ENCODE measurements around the gene DPEP2NB.

DNA sequence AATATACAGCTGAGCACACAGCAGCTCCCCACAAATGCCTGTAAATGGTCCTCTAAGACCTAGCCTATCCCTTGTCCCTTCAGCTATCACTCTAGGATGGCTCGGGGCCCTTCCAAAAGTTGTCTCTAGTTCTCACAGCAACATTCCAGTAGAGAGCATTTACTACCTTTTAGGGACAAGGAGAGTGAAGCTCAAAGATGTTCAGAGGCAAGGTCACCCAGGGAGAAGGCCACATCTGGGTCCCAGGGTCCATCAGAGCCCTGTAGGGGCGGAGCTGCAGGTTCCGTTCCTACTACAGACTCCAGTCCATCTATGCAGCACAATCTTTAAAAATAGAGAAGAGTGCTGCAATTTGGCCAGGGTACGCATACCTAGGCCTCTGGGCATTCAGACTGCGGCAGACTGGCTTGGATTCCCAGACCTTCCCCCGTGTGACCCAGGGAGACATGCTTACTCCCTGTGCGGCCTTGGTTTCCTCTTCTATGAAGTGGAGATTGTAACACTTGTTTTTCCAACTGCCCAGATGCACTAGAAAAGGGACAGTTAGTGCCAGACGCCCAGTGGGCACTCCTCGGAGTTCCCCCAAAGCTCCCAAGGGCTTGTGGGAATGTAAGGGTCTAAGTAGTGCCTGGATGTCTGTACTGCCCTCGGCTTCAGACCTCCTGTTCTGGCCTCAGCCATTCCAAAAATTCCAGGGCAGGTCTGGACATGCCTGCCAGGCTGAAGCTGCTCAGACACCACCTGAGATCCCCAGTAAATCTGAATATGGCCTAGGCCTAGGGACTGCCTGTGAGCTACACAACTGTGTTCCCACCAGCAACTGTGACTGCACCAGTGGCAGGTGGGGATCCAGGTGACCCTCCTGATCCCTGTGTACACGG lies 49.8 kb downstream of the DPEP2NB start:
- TF ChIP-seq, protein P1, sequence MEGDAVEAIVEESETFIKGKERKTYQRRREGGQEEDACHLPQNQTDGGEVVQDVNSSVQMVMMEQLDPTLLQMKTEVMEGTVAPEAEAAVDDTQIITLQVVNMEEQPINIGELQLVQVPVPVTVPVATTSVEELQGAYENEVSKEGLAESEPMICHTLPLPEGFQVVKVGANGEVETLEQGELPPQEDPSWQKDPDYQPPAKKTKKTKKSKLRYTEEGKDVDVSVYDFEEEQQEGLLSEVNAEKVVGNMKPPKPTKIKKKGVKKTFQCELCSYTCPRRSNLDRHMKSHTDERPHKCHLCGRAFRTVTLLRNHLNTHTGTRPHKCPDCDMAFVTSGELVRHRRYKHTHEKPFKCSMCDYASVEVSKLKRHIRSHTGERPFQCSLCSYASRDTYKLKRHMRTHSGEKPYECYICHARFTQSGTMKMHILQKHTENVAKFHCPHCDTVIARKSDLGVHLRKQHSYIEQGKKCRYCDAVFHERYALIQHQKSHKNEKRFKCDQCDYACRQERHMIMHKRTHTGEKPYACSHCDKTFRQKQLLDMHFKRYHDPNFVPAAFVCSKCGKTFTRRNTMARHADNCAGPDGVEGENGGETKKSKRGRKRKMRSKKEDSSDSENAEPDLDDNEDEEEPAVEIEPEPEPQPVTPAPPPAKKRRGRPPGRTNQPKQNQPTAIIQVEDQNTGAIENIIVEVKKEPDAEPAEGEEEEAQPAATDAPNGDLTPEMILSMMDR (IDR thresholded peaks at IDR 0.05; ENCODE audit: insufficient read depth, low read length, poor library complexity, severe bottlenecking): no peak
- TF ChIP-seq EZH2phosphoT487 (conservative IDR thresholded peaks at IDR 0.05; ENCODE audit: low read length): no peak

Measured in SU-DHL-6 (cell line).